Endothelial cell of umbilical vein (primary cell): ENCODE measurements around the gene WDR6. TPM values are rescaled to one million over a fixed set of nuclear protein-coding genes. Genes with fewer than 3 reads are reported as not detected.

ENCODE experiments used
- BruUV-seq: library from RNA; stranded (reverse); fragments of 400-500 nt; replicated peaks from 2 replicates; lab custom pipeline; 2021; lab: Mats Ljungman, UMichigan
- CTCF ChIA-PET: fragments of 300-600, 350-600 bp; sonication (Branson Sonifier 250); formaldehyde crosslinking; loops from one replicate; lab custom pipeline; 2021; ENCODE audit warnings: antibody characterized with exemption, inconsistent platforms; lab: Charles Lee
- POLR2A ChIA-PET: fragments of 300-600, 350-600 bp; sonication (Branson Sonifier 250); formaldehyde crosslinking; loops from one replicate; lab custom pipeline; 2021; ENCODE audit warnings: antibody characterized with exemption, inconsistent platforms; lab: Charles Lee
- DNase-seq: peaks from one replicate; pipeline ENCODE4 v3.0.0-alpha.2; 2011; ENCODE audit warnings: low read depth, low spot score
- FAIRE-seq: peaks from 2 replicates; lab custom pipeline; 2011; peaks lifted over from hg19 to GRCh38; lab: Jason Lieb, UNC
- H2AFZ ChIP-seq: 2 replicates; pipeline ENCODE4 v1.6.0; 2012; ENCODE audit warnings: low read depth, low read length, control low read depth, inconsistent platforms
- H3K27ac ChIP-seq: 2 replicates; pipeline ENCODE4 v1.5.1; 2011; ENCODE audit warnings: low read depth, mild to moderate bottlenecking, control low read depth, low read length, moderate library complexity; ENCODE audit not compliant: insufficient read depth
- H3K27me3 ChIP-seq, 2 experiments: 2 replicates each; pipeline versions ENCODE4 v1.6.0 to v1.6.1; 2011; ENCODE audit warnings: low read length in 2 of 2, mixed read lengths in 1 of 2; ENCODE audit not compliant: control insufficient read depth in 2 of 2, insufficient read depth in 2 of 2
- H3K36me3 ChIP-seq, 2 experiments: 2 replicates in 1 of 2; 3 replicates in 1 of 2; pipeline ENCODE4 v1.5.1; 2011; ENCODE audit warnings: low read length in 2 of 2, mild to moderate bottlenecking in 1 of 2, moderate library complexity in 1 of 2; ENCODE audit not compliant: control insufficient read depth in 2 of 2, insufficient read depth in 2 of 2; ENCODE audit errors: extremely low read depth in 1 of 2
- H3K4me1 ChIP-seq: 3 replicates; pipeline ENCODE4 v1.5.1; 2011; ENCODE audit warnings: mild to moderate bottlenecking, low read length; ENCODE audit not compliant: control insufficient read depth, insufficient read depth; ENCODE audit errors: extremely low read depth
- H3K4me2 ChIP-seq: 2 replicates; pipeline ENCODE4 v1.6.1; 2011; ENCODE audit warnings: low read length, control low read depth, mixed read lengths; ENCODE audit not compliant: insufficient read depth
- H3K4me3 ChIP-seq, 3 experiments: fragments of 200-600 bp in 1 of 3; sonication (generic), shearing (Covaris generic) in 1 of 3; replicated peaks in 1 of 3; 2 replicates each; pipeline ENCODE4 v1.5.1; 2011 to 2016; ENCODE audit warnings: control low read depth in 3 of 3, low read length in 3 of 3, mild to moderate bottlenecking in 2 of 3, inconsistent platforms in 1 of 3, low read depth in 1 of 3, moderate library complexity in 1 of 3; ENCODE audit not compliant: insufficient read depth in 1 of 3
- H3K79me2 ChIP-seq: 2 replicates; pipeline ENCODE4 v1.6.0; 2012; ENCODE audit warnings: low read length, inconsistent platforms; ENCODE audit not compliant: control insufficient read depth, insufficient read depth
- H3K9ac ChIP-seq: replicated peaks from 2 replicates; pipeline ENCODE3; 2011; ENCODE audit warnings: low read length, control low read depth; ENCODE audit not compliant: insufficient read depth; ENCODE audit errors: extremely low read depth
- H3K9me1 ChIP-seq: replicated peaks from 3 replicates; pipeline ENCODE4 v1.6.0; 2011; ENCODE audit warnings: mild to moderate bottlenecking, low read length; ENCODE audit not compliant: control insufficient read depth, insufficient read depth; ENCODE audit errors: extremely low read depth
- H3K9me3 ChIP-seq: replicated peaks from 2 replicates; pipeline ENCODE4 v1.5.1; 2012; ENCODE audit warnings: low read length, inconsistent platforms; ENCODE audit not compliant: control insufficient read depth, insufficient read depth
- H4K20me1 ChIP-seq: replicated peaks from 2 replicates; pipeline ENCODE3; 2011; ENCODE audit warnings: mild to moderate bottlenecking, low read length; ENCODE audit not compliant: control insufficient read depth, insufficient read depth; ENCODE audit errors: extremely low read depth
- CTCF ChIP-seq, 2 donors: IDR thresholded peaks; 1 replicate in 1 of 2; 2 replicates in 1 of 2; pipeline ENCODE4 v1.5.1; 2011; ENCODE audit warnings: low read length in 2 of 2, mild to moderate bottlenecking in 2 of 2, moderate library complexity in 2 of 2, control low read depth in 1 of 2, inconsistent platforms in 1 of 2, low read depth in 1 of 2; ENCODE audit not compliant: insufficient read depth in 1 of 2; ENCODE audit errors: extremely low read depth in 1 of 2
- EZH2 ChIP-seq: IDR thresholded peaks from 2 replicates; pipeline ENCODE4 v1.6.1; 2012; ENCODE audit warnings: borderline replicate concordance, low read depth, mild to moderate bottlenecking, moderate library complexity, low read length, inconsistent platforms; ENCODE audit not compliant: severe bottlenecking
- FOS ChIP-seq: IDR thresholded peaks from 2 replicates; pipeline ENCODE4 v1.6.1; 2011; ENCODE audit warnings: mild to moderate bottlenecking, low read length, moderate library complexity, borderline replicate concordance; ENCODE audit not compliant: insufficient read depth
- GATA2 ChIP-seq: IDR thresholded peaks from 2 replicates; pipeline ENCODE4 v1.7.0; 2011; ENCODE audit warnings: low read depth, mild to moderate bottlenecking, moderate library complexity, mixed read lengths, low read length; ENCODE audit not compliant: insufficient read length, insufficient read depth
- JUN ChIP-seq: IDR thresholded peaks from 2 replicates; pipeline ENCODE4 v1.6.1; 2011; ENCODE audit warnings: borderline replicate concordance, low read depth; ENCODE audit not compliant: insufficient read length, insufficient read depth
- MYC ChIP-seq: IDR thresholded peaks from one replicate; pipeline ENCODE4 v1.6.1; 2011; ENCODE audit warnings: mild to moderate bottlenecking, low read depth, low read length
- POLR2A ChIP-seq: IDR thresholded peaks from 2 replicates; pipeline ENCODE4 v1.6.1; 2012; ENCODE audit warnings: low read depth, mild to moderate bottlenecking, control low read depth, low read length
- POLR2AphosphoS5 ChIP-seq: IDR thresholded peaks from 2 replicates; pipeline ENCODE4 v1.6.1; 2012; ENCODE audit warnings: low read depth, mild to moderate bottlenecking, control low read depth, low read length, moderate library complexity; ENCODE audit not compliant: insufficient read depth
- dilution Hi-C: fragments of 300-500 bp; cut with MboI; formaldehyde crosslinking; loops from one replicate; pipeline ENCODE4 v1.15.0; 2019; ENCODE audit warnings: low sequenced_read_pairs; ENCODE audit not compliant: extremely low pct_ligation_motif_present
- intact Hi-C: fragments of 100-400 bp; cut with micrococcal nuclease; formaldehyde crosslinking; loops from one replicate; pipeline ENCODE4 v1.10.0; 2022
- polyA plus RNA-seq, 4 experiments: library from polyadenylated mRNA; depleted of rRNA in 3 of 4; stranded (reverse) in 3 of 4; unstranded in 1 of 4; fragments of >200 nt; gene quantifications; 2 replicates each; pipeline versions ENCODE4 v1.2.1 to v1.2.3, GENCODE V29; 2011 to 2012; ENCODE audit warnings: missing spikeins in 1 of 4
- total RNA-seq: library from RNA; stranded (reverse); gene quantifications from 2 replicates; pipeline ENCODE4 v1.2.3, GENCODE V29; 2021
- TF ChIP-seq, protein P1 (sequence below): IDR thresholded peaks from 2 replicates; pipeline ENCODE4 v1.6.1; 2011; ENCODE audit not compliant: insufficient read depth, insufficient read length

Gene WDR6
- total and polyA plus RNA-seq, 2 donors (not counting 3 experiments of a cell fraction or from before 2014, with no cell fraction given) = 192 to 319 TPM

DNA sequence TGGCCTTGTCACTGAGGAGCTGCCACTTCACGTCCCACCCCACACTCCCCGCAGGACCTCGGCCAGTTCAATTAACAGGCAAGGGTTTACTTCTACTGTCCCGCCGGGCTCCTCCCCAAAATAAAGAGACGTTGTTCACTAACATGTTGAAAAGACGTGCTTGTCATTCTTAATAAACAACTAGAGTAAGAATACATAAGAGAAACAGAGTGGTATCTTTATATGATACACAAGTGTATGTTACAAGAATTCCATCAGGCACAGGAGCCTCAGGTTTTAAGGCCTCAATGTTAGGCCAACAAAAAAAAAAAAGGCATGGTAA lies 22.3 kb downstream of the WDR6 start:
- Histone ChIP-seq H3K36me3 (peaks cover 19 to 45% of the 10 kb centered on the region in 2 experiments), H2AFZ (no peak overlapping the region), H4K20me1 (no peaks in the 10 kb centered on the region), H3K27ac (peak overlapping the region; percentile 26), H3K4me3 (no peak overlapping the region), H3K4me1 (peaks cover 11% of the 10 kb centered on the region), H3K79me2 (peaks cover 28% of the 10 kb centered on the region), H3K9me3 (no peaks in the 10 kb centered on the region), H3K9ac (peak overlapping the region; percentile 20), H3K27me3 (no peaks in the 10 kb centered on the region), H3K4me2 (peak overlapping the region; percentile 5), H3K9me1 (no peaks in the 10 kb centered on the region)
- intact Hi-C loops (loop anchor here (1.0 kb wide), 2 partner anchors 22 to 65 kb away; partner anchors contain the start of genes QRICH1 and WDR6), dilution Hi-C loops (no loop called here)
- ChIA-PET POLR2A (interaction anchor here (0.6 to 1.3 kb wide), 10 partner anchors 9 to 734 kb away, joined by 3 to 17 read pairs (median 4); partner anchors contain the start of genes ARIH2, QRICH1 and WDR6), CTCF (interaction anchor here (0.6 to 2.3 kb wide), 5 partner anchors 10 to 65 kb away, joined by 3 to 19 read pairs (median 5); partner anchors contain the start of genes P4HTM, QRICH1 and WDR6)
- TF ChIP-seq POLR2AphosphoS5 = no peak
- TF ChIP-seq JUN = no peak
- TF ChIP-seq FOS = no peak
- no peak for TF ChIP-seq CTCF (IDR thresholded peaks at IDR 0.05; ENCODE audit: extremely low read depth in 1 of 2, insufficient read depth in 1 of 2, low read depth in 1 of 2, low read length in 2 of 2)
- TF ChIP-seq GATA2 = no peak
- TF ChIP-seq, protein P1, sequence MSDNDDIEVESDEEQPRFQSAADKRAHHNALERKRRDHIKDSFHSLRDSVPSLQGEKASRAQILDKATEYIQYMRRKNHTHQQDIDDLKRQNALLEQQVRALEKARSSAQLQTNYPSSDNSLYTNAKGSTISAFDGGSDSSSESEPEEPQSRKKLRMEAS = no peak
- TF ChIP-seq POLR2A = no peak
- TF ChIP-seq MYC = no peak
- TF ChIP-seq EZH2 = no peak
- no TSS peak for BruUV-seq
- FAIRE-seq = no peak
- no peak for DNase-seq
